IMR-90 (cell line): ENCODE results near the gene ZSCAN5A. TPM values are rescaled to one million over a fixed set of nuclear protein-coding genes. Genes with fewer than 3 reads are reported as not detected.
"Not testable (repeated sequence)": the region's sequence is repeated elsewhere in the genome, so short reads cannot be mapped to it uniquely, and the experiment has no call there.

Source experiments
- ATAC-seq: fragments of 200-7000 bp; cut with Tn5 transposase; 2 replicates; pipeline ENCODE4 v1.9.1; 2020; ENCODE audit warnings: low read depth, mild to moderate bottlenecking, moderate library complexity
- BruUV-seq: library from RNA; stranded (reverse); fragments of 400-500 nt; replicated peaks from 2 replicates; lab custom pipeline; 2021; lab: Mats Ljungman, UMichigan
- CTCF ChIA-PET: fragments of 300-600 bp; formaldehyde crosslinking; extraction: SDS; loops from one replicate; lab custom pipeline; 2021; ENCODE audit warnings: antibody characterized with exemption; lab: Yijun Ruan, JAX
- POLR2A ChIA-PET: fragments of 300-600 bp; sonication (Branson Sonifier 250); formaldehyde crosslinking; loops from one replicate; lab custom pipeline; 2022; ENCODE audit warnings: antibody characterized with exemption; ENCODE audit not compliant: unreplicated experiment; lab: Charles Lee
- DNase-seq: peaks from one replicate; pipeline ENCODE4 v3.0.0; 2013
- H2AFZ ChIP-seq: replicated peaks from 2 replicates; pipeline ENCODE3; 2013; ENCODE audit warnings: low read length, mild to moderate bottlenecking; ENCODE audit not compliant: poor library complexity
- H2AK5ac ChIP-seq: 2 replicates; pipeline ENCODE4 v1.6.1; 2013; ENCODE audit warnings: low read depth, low read length, inconsistent platforms
- H2AK9ac ChIP-seq: replicated peaks from 2 replicates; pipeline ENCODE3; 2013; ENCODE audit warnings: mild to moderate bottlenecking, low read depth, low read length, moderate library complexity; ENCODE audit not compliant: poor library complexity
- H2BK120ac ChIP-seq: 2 replicates; pipeline ENCODE4 v1.6.1; 2013; ENCODE audit warnings: low read depth, low read length, inconsistent platforms
- H2BK15ac ChIP-seq: 3 replicates; pipeline ENCODE4 v1.6.1; 2013; ENCODE audit warnings: low read depth, low read length, inconsistent platforms
- H2BK20ac ChIP-seq: 2 replicates; pipeline ENCODE4 v1.6.1; 2013; ENCODE audit warnings: low read depth, mild to moderate bottlenecking, inconsistent platforms, low read length, moderate library complexity
- H2BK5ac ChIP-seq: 2 replicates; pipeline ENCODE4 v1.6.1; 2013; ENCODE audit warnings: mild to moderate bottlenecking, low read depth, low read length, inconsistent platforms; ENCODE audit not compliant: poor library complexity, severe bottlenecking
- H3K14ac ChIP-seq: replicated peaks from 2 replicates; pipeline ENCODE4 v1.6.1; 2013; ENCODE audit warnings: low read depth, low read length, inconsistent platforms
- H3K18ac ChIP-seq: 2 replicates; pipeline ENCODE4 v1.6.1; 2013; ENCODE audit warnings: low read depth, low read length, control low read depth
- H3K23ac ChIP-seq: 2 replicates; pipeline ENCODE4 v1.6.1; 2013; ENCODE audit warnings: low read depth, low read length, inconsistent platforms
- H3K27ac ChIP-seq: 2 replicates; pipeline ENCODE4 v1.5.1; 2013; ENCODE audit warnings: mild to moderate bottlenecking, control low read depth, low read length; ENCODE audit not compliant: insufficient read depth
- H3K27me3 ChIP-seq: 2 replicates; pipeline ENCODE4 v1.6.1; 2013; ENCODE audit warnings: low read length; ENCODE audit not compliant: control insufficient read depth, insufficient read depth
- H3K36me3 ChIP-seq: 2 replicates; pipeline ENCODE4 v1.6.1; 2013; ENCODE audit warnings: low read length, mixed read lengths; ENCODE audit not compliant: control insufficient read depth, insufficient read depth
- H3K4ac ChIP-seq: 2 replicates; pipeline ENCODE4 v1.6.1; 2013; ENCODE audit warnings: low read depth, low read length, inconsistent platforms
- H3K4me1 ChIP-seq: 2 replicates; pipeline ENCODE4 v1.6.1; 2013; ENCODE audit warnings: low read length, mixed read lengths; ENCODE audit not compliant: control insufficient read depth, insufficient read depth
- H3K4me2 ChIP-seq: 2 replicates; pipeline ENCODE4 v1.6.1; 2013; ENCODE audit warnings: low read depth, mild to moderate bottlenecking, control low read depth, low read length, moderate library complexity
- H3K4me3 ChIP-seq: 2 replicates; pipeline ENCODE4 v1.5.1; 2013; ENCODE audit warnings: low read depth, mild to moderate bottlenecking, control low read depth, low read length, moderate library complexity; ENCODE audit not compliant: insufficient read depth
- H3K56ac ChIP-seq: 2 replicates; pipeline ENCODE4 v1.6.1; 2013; ENCODE audit warnings: low read length, inconsistent platforms; ENCODE audit not compliant: insufficient read depth; ENCODE audit errors: extremely low read depth
- H3K79me1 ChIP-seq, 2 experiments: 2 replicates each; pipeline ENCODE4 v1.6.1; 2013; ENCODE audit warnings: low read length in 2 of 2, inconsistent platforms in 1 of 2, low read depth in 1 of 2
- H3K9ac ChIP-seq: 2 replicates; pipeline ENCODE4 v1.6.1; 2013; ENCODE audit warnings: low read depth, low read length, control low read depth
- H3K9me1 ChIP-seq: 2 replicates; pipeline ENCODE4 v1.6.1; 2013; ENCODE audit warnings: low read length, inconsistent platforms; ENCODE audit not compliant: insufficient read depth
- H3K9me3 ChIP-seq: 2 replicates; pipeline ENCODE4 v1.6.1; 2013; ENCODE audit warnings: low read length; ENCODE audit not compliant: control insufficient read depth, insufficient read depth
- H4K20me1 ChIP-seq: 2 replicates; pipeline ENCODE4 v1.6.1; 2013; ENCODE audit warnings: low read length, inconsistent platforms; ENCODE audit not compliant: insufficient read depth
- H4K5ac ChIP-seq: 2 replicates; pipeline ENCODE4 v1.6.1; 2013; ENCODE audit warnings: mild to moderate bottlenecking, low read depth, low read length, control low read depth
- H4K8ac ChIP-seq, 2 experiments: 2 replicates each; pipeline ENCODE4 v1.6.1; 2013; ENCODE audit warnings: low read depth in 2 of 2, low read length in 2 of 2, control low read depth in 1 of 2, inconsistent platforms in 1 of 2
- H4K91ac ChIP-seq: 2 replicates; pipeline ENCODE4 v1.6.1; 2013; ENCODE audit warnings: low read depth, low read length, inconsistent platforms; ENCODE audit not compliant: insufficient read depth
- WGBS, 2 experiments: methylation state at CpG; one replicate each; pipeline versions ENCODE4 v1.1.5 to v1.1.7; 2013; ENCODE audit warnings: missing lambda C conversion rate in 2 of 2; ENCODE audit not compliant: insufficient read length in 1 of 2; ENCODE audit errors: extremely low coverage in 2 of 2; 5-methylcytosine and 5-hydroxymethylcytosine counted together
- dilution Hi-C: fragments of 300-500 bp; cut with HindIII; formaldehyde crosslinking; loops from one replicate; pipeline ENCODE4 v1.14.3; 2018; ENCODE audit warnings: low sequenced_read_pairs; ENCODE audit not compliant: unreplicated experiment
- in situ Hi-C: fragments of 300-500 bp; cut with MboI; formaldehyde crosslinking; loops from 3 replicates; pipeline ENCODE4 v1.14.3; 2019; ENCODE audit warnings: low sequenced_read_pairs, inconsistent platforms, mixed read lengths
- intact Hi-C: fragments of 100-400 bp; cut with micrococcal nuclease; formaldehyde crosslinking; loops from 2 replicates; pipeline ENCODE4 v1.10.0; 2022
- polyA plus RNA-seq, 3 experiments: library from polyadenylated mRNA; depleted of rRNA; stranded (reverse); fragments of >200 nt; gene quantifications; 2 replicates each; pipeline ENCODE4 v1.2.3, GENCODE V29; 2012; ENCODE audit warnings: low replicate concordance in 1 of 3
- total RNA-seq: library from RNA; depleted of rRNA; stranded (reverse); fragments of >200 nt; gene quantifications from 2 replicates; pipeline ENCODE4 v1.2.3, GENCODE V29; 2012

The ZSCAN5A gene
- total and polyA plus RNA-seq, 2 of the 4 experiments (the other 2 are of a cell fraction), result 4.3 to 5.0 TPM

DNA sequence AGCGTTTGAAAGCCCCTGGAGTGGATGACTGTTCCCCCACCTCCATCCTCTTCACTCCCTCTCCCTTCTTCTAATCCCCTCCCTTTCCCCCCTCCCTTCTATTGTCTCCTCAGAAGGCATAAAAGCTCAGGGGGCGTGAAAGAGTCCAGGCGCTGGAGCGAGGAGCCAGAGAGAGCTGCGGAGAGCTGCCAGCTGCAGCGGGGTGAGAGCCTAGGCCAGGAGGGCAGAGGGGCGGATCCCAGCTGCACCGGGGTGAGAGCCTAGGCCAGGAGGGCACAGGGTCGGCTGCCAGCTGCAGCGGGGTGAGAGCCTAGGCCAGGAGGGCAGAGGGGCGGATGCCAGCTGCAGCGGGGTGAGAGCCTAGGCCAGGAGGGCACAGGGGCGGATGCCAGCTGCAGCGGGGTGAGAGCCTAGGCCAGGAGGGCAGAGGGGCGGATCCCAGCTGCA is 138.8 kb downstream of the ZSCAN5A start, which contains the start of gene GALP:
TSS of gene GALP (plus strand) at position 148 of the 447 bp plus-strand sequence. CDS start 1,101 bp downstream, outside the sequence.
- BruUV-seq, in situ Hi-C loops, H4K5ac ChIP-seq, ATAC-seq, H3K27ac ChIP-seq, H3K23ac ChIP-seq, DNase-seq, H2AFZ ChIP-seq, H3K9ac ChIP-seq, H3K4me1 ChIP-seq, H3K9me1 ChIP-seq, H3K56ac ChIP-seq, H3K27me3 ChIP-seq, H3K79me1 ChIP-seq, H3K9me3 ChIP-seq, H2BK5ac ChIP-seq, H3K4ac ChIP-seq, H4K8ac ChIP-seq, H3K4me2 ChIP-seq, POLR2A ChIA-PET, H2BK120ac ChIP-seq, H2AK9ac ChIP-seq, H3K14ac ChIP-seq, H2AK5ac ChIP-seq, H3K36me3 ChIP-seq, H2BK20ac ChIP-seq, H3K18ac ChIP-seq, H4K91ac ChIP-seq, H2BK15ac ChIP-seq, H4K20me1 ChIP-seq, dilution Hi-C loops, H3K4me3 ChIP-seq: not testable (repeated sequence)
- intact Hi-C loops, result loop anchor here (10.0 kb wide), 1 partner anchor 139 kb away; the partner anchor contains the start of gene ZSCAN5A
- CTCF ChIA-PET, result interaction anchor here (0.6 kb wide), 1 partner anchor 86 kb away, joined by 6 read pairs; no protein-coding TSS in a partner anchor
- WGBS, 2 experiments, result 26% methylated on average over 3 of the region's 15 CpGs; no CpG with 5 or more reads in 1 of the 2 experiments
